ENCODE measurements around the gene RBM19. TPM values are rescaled to one million over a fixed set of nuclear protein-coding genes. Genes with fewer than 3 reads are reported as not detected.

The RBM19 gene
- total RNA-seq, 1 donor: 22.6 TPM

- no peak overlapping the region for H3K4me3 ChIP-seq (ENCODE audit: low read depth, low read length)
- DNase-seq (ENCODE audit: low read depth): no peak
- no peak for TF ChIP-seq CTCF (IDR thresholded peaks at IDR 0.05; ENCODE audit: insufficient read depth, low read length)
These were observed 34.6 kb downstream of the RBM19 start for GRCh38 chr12:113931517-113931916.

- no peak for TF ChIP-seq CTCF (IDR thresholded peaks at IDR 0.05; ENCODE audit: insufficient read depth, low read length)
- H3K4me3 ChIP-seq (ENCODE audit: low read depth, low read length): no peak overlapping the region
- DNase-seq (ENCODE audit: low read depth): no peak
These were observed 35.9 kb downstream of the RBM19 start for GRCh38 chr12:113930249-113930648.

GRCh38 chr12:113929312-113929989, 36.7 kb downstream of the RBM19 start:
- no peak for DNase-seq (ENCODE audit: low read depth)
- no peak for TF ChIP-seq CTCF (IDR thresholded peaks at IDR 0.05; ENCODE audit: insufficient read depth, low read length)

GRCh38 chr12:113926788-113927187, 39.3 kb downstream of the RBM19 start:
- H3K4me3 ChIP-seq (ENCODE audit: low read depth, low read length): no peak overlapping the region
- DNase-seq (ENCODE audit: low read depth): no peak
- TF ChIP-seq CTCF (IDR thresholded peaks at IDR 0.05; ENCODE audit: insufficient read depth, low read length): no peak

More at GRCh38 chr12:113929312-113929989, 36.7 kb downstream of the RBM19 start:
- H3K4me3 ChIP-seq (ENCODE audit: low read depth, low read length): no peak overlapping the region

- DNase-seq (ENCODE audit: low read depth): no peak
- no peak overlapping the region for H3K4me3 ChIP-seq (ENCODE audit: low read depth, low read length)
- no peak for TF ChIP-seq CTCF (IDR thresholded peaks at IDR 0.05; ENCODE audit: insufficient read depth, low read length)
These were observed 41.8 kb downstream of the RBM19 start for GRCh38 chr12:113924341-113924740.

GRCh38 chr12:113923251-113923650, 42.9 kb downstream of the RBM19 start:
- TF ChIP-seq CTCF (IDR thresholded peaks at IDR 0.05; ENCODE audit: insufficient read depth, low read length): no peak
- H3K4me3 ChIP-seq (ENCODE audit: low read depth, low read length): no peak overlapping the region
- no peak for DNase-seq (ENCODE audit: low read depth)

- no peak for DNase-seq (ENCODE audit: low read depth)
- TF ChIP-seq CTCF (IDR thresholded peaks at IDR 0.05; ENCODE audit: insufficient read depth, low read length): no peak
- H3K4me3 ChIP-seq (ENCODE audit: low read depth, low read length): no peak overlapping the region
These were observed 44.7 kb downstream of the RBM19 start for GRCh38 chr12:113921430-113921829.

All from fibroblast of the aortic adventitia (primary cell).